ENCODE data around the gene ATG5.
A peak's percentile ranks its signal among the peaks of the same experiment; 100 is the strongest.

Gene ATG5

DNA sequence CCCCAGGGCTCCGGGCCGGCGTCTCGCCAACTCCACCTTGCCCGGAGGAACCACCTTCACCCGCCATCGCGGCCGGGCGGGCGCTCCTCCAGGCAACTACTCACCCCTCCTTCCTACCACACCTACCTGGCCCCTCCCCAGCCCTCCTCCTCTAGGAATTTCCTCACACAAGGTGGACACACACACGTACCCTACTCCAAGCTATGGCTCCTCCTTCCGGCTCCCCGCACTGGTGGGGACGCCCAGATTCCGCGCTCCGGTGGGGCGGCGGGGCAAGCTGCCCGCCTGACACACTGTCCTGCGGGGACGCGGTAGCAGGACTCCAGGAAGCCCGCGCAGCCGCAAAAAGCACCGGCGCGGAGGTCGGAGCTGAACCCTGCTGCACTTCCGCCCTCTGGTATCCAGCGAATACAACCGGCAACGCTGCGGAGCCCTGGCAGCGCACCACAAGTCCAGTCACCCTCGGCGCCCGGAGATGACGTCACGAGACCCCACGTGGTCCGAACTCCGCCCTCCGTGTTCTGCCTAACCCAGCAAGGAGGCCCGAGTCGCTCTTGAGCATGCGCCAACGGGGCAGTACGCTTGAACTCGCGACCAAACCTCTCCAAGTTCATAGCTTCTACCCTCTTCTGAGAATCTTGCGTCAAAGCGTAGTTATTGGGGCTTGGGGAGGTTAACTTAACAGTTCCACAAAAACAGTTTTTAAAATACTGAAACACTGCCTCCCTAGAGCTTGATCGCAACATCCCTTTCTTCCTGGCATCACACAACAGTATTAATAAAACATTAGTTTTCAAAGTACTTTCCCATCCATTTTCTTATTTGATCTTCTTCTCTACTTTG lies at the start of gene ATG5:
ATG5 (minus strand) TSS at position 425 of the 843 bp plus-strand sequence. CDS start 9,552 bp downstream, outside the sequence.
- DNase-seq (ENCODE audit: low read depth, low spot score) = peak; percentile 94

DNA sequence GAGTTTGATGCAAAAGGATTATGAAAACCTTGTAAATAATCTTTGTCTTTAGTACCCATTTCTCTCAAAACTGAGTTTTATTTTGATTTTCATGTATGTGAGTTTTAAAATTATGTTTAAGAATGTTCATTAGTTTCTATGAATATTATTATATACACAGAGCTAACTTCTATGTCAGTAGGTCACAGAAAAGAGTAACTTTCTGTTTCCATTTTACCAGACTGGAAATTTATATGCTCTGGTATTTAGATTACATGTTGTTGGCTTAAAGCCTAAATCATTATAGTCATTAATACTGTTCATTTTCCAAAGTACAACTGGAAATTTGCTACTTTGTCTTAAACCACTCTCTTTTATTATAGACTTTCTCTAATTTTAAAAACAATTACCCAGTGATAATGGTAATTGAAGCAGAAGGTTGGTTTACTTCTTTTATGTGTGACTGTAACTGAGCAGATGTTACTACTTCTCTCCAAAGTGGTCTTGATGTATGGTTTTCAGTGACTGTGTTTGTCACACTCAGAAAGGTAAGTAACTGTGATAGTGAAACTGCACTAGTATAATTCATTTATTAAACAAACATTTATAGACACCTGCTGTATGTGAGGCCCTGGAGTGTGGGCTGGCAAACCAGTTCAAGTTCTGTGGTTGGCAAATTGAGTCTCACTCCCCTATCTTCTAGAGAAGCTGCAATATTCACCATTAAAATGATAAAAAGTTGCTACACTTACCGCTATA lies 48.1 kb upstream of the ATG5 start:
- DNase-seq (ENCODE audit: low read depth, low spot score) = no peak

DNA sequence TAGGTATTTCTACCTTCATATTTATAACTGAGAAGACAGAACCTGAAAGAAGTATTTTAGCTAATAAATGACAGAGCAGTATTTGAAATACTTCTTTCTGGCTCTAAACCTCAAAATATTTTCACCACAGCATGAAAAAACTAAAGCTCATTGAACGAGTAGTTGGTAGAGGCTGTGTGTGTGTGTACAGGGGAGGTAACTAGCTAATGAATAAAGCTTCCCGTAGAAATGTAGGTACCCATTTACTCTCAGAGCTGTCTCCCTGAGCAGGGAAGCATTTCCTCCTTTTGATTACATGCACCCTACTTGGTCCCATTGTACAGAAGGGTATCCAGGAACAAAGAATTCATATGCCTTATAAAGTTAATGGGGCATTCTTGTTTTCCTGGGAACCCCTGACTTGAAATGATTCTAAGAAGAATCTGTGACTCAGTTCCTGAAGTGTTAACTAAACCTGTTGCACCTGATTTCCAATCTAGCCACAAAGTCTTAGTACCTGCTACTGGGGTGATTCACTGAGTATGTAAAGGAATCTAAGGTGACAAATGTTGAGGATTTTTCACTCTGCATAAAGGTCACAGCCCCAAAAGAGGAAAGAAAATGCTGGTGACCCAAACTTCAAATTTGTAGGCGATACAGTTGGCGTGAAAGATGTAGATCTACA lies 47.4 kb upstream of the ATG5 start:
- DNase-seq (ENCODE audit: low read depth, low spot score) = no peak

DNA sequence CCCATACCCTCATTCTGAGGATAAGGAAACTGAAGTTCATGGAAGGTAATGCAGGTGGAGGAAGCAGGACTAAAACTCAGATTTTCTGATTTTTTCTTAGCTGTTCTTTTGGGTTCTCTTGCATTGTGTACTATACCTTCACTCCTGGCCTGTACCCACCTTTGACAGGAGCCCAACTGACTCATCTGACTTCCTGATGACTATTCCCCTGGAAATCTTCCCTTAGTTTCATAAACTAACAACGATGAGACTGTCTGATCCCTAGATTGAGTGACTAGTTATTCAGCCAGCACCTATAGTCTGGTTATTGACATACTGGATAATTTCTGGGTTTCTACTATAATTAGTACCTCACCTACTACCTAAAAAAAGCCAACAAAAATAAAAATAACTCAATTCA lies 45.1 kb upstream of the ATG5 start:
- DNase-seq (ENCODE audit: low read depth, low spot score) = no peak

DNA sequence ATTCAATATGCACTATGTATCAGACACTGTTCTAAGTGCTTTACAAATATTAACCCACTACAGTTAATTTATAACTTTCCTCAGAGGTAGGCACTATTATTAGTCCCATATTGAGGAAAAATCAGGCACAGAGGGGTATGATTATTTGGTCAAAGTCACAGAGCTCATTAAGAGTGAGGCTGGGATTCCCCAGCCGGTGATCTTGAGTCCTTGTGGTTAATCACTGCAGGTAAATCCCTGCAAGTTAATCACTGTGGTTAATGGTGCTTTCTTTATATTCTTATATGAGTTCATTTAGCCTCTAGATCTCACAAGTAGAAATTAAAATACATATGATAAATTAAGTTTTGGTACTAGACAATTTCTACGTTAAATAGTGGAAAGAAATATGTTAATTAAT lies 44.2 kb upstream of the ATG5 start:
- DNase-seq (ENCODE audit: low read depth, low spot score) = no peak

DNA sequence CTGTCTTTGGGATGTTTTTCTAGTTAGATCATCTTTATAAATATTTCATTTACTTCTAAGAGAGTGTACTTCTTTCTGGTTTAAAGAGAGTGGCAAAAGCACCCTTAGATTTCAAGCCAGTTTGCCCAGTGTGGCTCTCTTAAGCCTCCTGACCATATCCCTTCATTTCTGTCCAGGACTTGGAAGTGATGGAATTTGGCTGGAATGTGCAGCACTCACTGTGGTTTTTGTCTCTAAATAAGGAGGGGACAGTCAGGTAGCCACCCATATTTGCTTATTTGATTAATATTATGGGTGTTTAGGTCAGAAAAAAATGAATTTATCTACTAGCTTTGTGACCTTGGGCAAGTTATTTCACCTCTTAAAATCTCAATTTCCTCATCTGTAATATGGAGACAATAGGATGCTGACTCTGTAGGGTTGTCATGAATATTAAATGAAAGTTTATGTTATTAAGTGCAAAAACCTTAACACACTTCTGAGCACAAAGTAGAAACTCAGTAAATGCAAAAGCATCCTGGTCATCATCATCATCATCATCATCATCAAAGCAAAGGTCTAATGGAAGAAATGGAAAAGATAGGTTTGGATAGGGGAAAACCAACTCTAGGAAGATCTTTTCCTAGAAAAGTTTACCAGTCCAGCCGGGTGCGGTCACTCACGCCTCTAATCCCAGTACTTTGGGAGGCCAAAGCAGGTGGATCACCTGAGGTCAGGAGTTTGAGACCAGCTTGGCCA lies 38.0 kb upstream of the ATG5 start:
- no peak for DNase-seq (ENCODE audit: low read depth, low spot score)

DNA sequence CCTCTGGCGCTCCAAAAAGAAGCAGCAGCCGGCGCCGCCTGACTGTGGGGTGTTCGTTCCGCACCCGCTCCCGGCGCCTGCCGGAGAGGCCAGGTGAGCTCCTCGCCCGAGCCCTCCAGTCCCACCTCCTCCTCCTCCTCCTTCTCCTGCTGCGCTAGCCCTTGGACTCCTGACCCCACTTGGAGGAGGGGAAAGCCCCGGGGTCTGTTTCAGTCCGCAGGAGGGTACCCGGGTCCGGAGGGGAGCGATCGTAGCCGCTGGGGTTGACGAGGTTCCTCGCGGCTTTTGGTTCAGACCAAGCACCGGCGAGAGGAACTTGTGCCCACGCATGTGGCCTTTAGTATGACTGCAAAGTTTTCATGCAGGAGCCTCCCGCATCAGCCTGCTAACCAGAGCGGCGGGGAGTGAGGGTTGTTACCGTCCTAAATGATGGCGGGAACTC lies 35.5 kb upstream of the ATG5 start:
- no peak for DNase-seq (ENCODE audit: low read depth, low spot score)

DNA sequence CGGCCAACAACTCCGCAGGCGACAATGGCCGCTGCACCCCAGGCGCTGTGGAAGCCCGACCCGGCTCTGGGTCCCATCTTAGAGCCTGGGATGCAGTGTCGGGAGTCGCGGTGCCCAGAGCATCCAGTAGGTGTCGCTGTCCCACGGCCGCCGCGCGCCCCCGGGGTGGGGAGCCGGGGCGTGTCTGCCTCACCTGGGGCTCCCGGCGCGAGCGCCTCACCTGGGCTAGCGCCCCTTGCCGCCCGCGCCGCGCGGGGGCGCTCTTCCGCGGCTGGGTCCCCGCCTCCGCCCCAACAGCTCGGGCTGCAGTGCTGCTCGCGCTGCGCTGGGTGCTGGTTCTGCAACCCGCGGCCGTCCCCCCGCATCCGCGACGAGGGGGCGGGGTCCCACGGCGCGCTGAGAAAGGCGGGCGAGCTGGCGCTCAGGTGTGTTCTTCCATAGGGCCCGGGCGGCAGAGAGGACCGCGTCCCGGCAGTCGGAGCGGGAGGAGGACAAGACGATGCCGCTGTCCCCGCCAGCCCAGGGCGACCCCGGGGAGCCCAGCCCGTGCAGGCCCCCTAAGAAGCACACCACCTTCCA lies 34.9 kb upstream of the ATG5 start, which contains the start of gene CRYBG1:
CRYBG1 (plus strand) TSS at position 308 of the 579 bp plus-strand sequence; CDS start at position 500, 192 bp downstream.
- no peak for DNase-seq (ENCODE audit: low read depth, low spot score)

DNA sequence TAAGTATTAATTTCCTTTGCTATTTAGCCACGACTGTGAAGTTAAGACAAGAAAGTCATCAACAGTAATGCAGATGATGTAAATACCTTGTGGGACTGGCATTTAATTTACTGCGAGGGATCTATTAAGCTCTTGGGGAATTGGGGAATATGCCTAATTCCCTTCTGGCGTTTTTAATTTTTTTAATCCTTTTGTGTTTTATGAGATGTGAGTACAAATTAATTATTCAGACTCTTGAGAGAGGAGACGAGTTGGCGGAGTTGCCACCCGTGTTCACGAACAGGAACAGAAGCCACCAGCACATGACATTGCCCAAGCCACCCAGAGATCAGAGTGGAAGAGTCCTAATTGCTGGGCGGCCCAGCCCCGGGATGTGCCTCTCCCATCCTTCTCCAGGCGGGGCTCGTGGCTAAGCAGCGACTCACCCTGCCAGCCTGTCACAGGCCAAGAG lies 34.4 kb upstream of the ATG5 start:
- no peak for DNase-seq (ENCODE audit: low read depth, low spot score)

DNA sequence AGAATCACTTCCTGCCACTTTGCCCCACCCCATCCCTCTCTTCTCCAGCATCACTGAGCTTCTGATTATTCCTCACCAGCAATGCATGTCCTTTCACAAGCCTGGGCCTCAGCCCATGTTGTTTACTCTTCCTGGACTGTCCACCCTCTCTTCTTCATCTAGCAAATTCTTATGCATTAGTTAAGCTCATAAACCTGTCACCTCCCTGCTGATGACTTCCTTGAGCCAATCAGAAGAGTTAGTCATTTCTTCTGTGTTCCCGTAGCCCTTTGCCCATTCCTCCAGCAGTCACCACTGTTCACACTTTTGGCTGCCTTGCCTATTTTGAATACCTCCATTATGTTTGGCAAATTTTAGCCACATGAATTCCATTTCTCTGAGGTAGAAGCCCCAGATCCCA lies 30.8 kb upstream of the ATG5 start:
- DNase-seq (ENCODE audit: low read depth, low spot score) = no peak

DNA sequence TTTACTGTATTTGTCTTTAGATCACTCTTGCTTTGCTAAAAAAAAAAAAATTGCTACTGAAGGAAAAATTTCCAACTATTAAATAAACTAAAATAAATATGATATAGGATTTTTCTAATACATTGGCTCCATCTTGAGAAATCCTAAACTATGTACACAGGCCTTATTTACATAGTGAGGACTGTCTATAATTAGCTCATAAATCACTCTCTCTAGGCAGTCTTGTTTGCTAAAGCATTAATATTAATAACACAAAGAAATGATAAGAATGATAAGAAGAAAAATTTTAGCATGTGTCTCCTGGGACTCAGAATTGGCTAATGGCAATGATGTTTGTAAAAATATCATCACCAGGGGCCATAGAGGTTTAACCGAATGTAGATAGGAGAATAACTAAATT lies 21.7 kb upstream of the ATG5 start:
- DNase-seq (ENCODE audit: low read depth, low spot score) = no peak

DNA sequence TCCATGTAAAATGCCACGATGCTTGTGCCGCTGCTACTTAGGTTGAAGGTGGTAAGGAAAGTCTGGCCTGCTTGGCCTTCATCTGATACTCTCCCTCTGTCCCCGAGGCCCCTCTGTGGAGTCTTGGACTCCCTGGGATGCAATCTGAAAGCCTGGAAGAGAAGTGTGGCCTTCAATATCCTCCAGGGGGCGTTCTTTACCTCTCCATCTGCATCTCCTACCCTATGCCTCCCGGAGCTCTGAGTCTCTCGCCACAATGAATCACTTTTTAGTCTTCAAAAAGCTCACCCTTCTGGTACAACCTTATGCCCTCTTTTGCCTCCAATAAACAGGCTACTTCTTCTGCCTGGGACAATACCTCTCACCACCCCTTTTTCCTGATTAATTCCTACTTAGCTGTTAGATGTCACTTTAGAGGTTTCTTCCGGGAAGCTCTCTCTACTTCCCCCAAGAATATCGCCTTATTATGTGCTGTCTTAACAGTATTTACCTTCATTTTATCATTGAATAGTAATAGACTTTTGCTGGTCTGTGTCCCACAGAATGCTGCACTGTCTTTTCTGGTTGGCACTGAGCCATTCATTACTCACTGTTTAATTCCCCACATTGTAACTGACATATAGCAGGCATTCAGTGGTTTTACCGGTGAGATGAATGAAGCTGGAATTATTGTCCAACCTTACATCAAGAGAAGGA lies 13.9 kb upstream of the ATG5 start:
- no peak for DNase-seq (ENCODE audit: low read depth, low spot score)

DNA sequence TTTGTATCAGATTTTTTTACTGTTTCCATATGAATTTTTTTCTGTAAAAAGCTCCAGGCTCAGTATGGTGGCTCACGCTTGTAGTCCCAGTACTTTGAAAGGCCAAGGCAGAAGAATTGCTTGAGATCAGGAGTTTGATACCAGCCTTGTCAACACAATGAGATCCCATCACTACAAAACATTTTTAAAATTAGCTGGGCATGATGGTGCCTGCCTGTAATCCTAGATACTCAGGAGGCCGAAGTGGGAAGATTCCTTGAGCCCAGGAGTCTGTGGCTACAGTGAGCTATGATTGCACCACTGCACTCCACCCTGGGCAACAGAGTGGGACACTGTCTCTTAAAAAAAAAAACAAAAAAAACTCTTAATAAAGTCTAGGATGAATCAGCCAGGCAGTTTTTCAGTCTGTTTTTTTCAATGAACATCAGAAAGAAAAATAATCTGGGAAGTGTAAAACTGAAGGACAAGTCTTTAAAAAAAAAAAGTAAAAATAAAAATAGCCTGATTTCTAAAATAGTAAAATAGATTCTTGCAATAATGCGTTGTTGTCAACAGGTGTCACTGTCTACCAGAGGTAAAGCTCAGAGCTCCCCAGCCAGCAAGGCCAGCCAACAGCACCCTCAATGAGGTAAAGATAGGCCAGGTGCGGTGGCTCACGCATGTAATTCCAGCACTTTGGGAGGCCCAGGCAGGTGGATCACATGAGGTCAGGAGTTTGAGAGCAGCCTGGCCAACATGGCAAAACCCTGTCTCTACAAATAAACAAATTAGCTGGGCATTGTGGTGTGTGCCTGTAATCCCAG lies 9.3 kb upstream of the ATG5 start:
- no peak for DNase-seq (ENCODE audit: low read depth, low spot score)

DNA sequence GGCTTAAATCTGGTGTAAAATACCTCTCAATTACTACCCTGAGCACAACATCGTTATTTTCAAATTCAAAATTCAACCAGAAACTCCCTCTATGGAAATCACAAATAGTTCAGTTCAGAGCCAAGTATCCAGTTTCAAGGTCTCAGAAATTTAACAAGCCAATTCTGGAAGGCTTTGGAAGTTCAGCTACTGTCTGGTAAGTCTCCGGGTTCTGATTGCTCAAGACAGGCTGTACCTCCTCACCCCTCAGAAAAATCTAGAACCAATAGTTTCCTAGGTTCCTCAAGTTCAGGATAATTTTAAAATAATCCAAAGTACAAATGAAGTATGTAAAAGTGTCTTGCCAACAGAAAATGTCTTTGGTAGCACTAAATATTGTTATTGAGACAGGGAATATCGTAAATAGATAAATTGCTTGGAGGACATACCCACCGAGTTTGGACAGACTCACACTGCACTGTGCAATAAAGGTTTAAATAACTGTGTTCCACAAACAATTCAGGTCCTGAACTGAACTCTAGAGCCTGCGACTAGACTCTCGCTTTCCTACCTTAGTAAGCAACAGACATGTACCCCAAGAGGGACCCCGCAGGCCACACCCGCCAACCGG lies 729 bp downstream of the ATG5 start:
- DNase-seq (ENCODE audit: low read depth, low spot score) = no peak

DNA sequence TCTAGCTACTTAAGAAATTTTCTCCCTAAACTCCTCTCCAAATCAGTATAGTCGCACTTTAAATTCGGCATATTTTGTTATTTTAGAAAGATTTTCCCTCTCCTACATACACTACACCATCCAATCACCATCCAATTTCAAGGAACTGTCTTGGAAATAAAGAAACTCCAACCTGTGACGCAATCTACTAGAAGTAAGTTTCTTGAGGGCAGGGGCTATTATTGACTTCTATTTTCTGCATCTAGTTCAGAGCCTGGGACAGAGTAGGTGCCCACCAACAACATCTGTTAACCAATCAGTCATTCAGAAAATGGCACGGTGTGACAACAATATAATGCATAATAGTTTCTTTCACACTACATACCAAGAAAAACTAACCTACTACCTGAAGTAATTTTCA lies 3.6 kb downstream of the ATG5 start:
- no peak for DNase-seq (ENCODE audit: low read depth, low spot score)

DNA sequence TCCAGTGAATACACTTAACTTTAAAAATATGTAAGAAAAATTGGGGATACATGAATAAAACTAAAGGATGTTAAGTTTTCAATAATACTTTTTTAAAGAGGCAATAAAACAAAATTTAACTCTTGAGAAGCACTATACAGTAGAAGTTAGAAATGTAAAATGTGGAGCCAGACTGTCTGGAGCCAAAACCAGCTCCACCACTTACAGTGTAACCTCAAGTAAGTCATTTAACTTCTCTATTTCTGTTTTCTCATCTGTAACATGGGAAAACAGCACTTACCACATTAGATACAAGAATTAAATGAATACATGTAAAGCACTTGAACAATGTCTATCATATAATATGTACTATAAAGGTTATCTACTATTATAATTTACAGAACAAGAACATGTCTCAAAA lies 6.7 kb downstream of the ATG5 start:
- DNase-seq (ENCODE audit: low read depth, low spot score) = no peak

DNA sequence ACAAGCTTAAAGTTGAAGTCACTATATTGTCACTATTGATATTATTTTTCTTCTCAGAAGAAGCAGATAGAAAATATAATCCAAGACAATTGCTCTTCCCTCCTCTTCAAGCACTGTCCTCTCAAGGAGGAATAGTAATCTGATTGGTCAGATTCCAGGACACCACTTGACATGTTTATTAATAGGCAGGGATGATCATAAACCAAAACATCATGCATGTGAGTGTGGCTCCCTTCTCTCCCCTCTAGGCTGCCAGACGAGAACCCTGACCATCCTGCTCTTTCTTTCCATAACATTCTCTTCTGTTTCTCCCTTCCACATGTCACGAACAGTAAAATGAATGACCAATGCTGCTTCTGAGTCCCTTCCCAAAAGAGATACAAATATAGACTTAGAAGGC lies 7.5 kb downstream of the ATG5 start:
- no peak for DNase-seq (ENCODE audit: low read depth, low spot score)

DNA sequence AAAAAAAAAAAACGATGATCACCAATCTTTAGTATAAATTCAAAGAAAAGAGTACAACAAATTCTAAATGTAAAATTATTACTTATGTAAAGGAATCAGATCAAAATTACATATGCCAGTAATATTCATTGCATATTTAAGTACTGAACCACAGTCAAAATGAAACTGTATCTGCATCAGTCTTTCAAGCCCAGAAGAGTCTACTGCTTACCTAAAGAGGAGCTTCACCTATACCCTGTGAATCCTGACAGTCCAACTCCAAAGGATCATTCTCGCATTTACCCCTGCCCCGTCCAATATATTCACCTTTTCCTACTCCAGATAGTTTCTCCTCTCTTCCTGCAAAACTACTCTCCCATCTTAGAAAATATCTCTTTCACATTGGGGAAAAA lies 9.2 kb downstream of the ATG5 start:
- DNase-seq (ENCODE audit: low read depth, low spot score) = no peak

DNA sequence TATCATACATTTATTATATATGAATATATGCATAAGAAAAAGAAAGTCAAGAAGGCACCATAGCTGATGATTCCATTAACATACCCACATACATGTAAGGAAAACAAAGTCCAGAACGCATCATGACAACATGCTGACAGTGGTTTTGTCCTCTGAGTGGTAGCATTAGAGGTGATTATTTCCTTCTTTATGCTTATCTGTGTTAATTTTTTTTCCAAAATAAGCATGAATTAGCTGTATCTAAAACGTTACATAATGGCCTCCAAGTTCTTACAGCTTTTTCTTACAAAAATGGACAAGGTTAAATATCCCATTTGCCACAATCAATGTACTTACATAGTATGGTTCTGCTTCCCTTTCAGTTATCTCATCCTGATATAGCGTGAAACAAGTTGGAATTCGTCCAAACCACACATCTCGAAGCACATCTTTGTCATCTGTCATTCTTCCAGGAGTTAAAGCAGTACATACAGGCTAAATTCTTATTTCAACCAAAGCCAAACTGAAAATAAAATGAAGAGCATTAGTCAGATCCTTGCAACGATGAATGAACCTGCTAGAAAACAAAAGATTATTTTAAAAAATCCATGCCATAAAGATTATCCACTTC lies 9.7 kb downstream of the ATG5 start:
- no peak for DNase-seq (ENCODE audit: low read depth, low spot score)
